Measurements from ENCODE around the gene WNT5A. TPM values are rescaled to one million over a fixed set of nuclear protein-coding genes. Genes with fewer than 3 reads are reported as not detected.

The WNT5A gene
- total and polyA plus RNA-seq, 9 of the 15 experiments (the other 6 are each of a cell fraction or from before 2014, with no cell fraction given) = 0.11 TPM; not detected in 8

GRCh38 chr3:55512571-55513343 is 25.7 kb upstream of the WNT5A start:
- Histone ChIP-seq H4K20me1 (replicated peaks; ENCODE audit: control insufficient read depth, insufficient read depth, low read length) (no peaks in the 10 kb centered on the region), H3K4me3 (no peak overlapping the region), H3K27me3 (ENCODE audit: control insufficient read depth in 2 of 2, insufficient read depth in 2 of 2, low read length in 2 of 2) (no peaks in the 10 kb centered on the region; a peak in 1 of 5 replicates), H2AFZ (ENCODE audit: low read depth, low read length) (no peak overlapping the region), H3K27ac (ENCODE audit: extremely low read depth, low read depth, low read length) (no peak overlapping the region), H3K9me1 (ENCODE audit: control insufficient read depth, insufficient read depth, low read length) (no peaks in the 10 kb centered on the region), H3K9ac (ENCODE audit: insufficient read depth in 1 of 2, low read depth in 2 of 2, low read length in 2 of 2) (no peak overlapping the region), H3K4me1 (replicated peaks in 1 of 2; ENCODE audit: control insufficient read depth in 2 of 2, insufficient read depth in 2 of 2, low read length in 2 of 2) (no peaks in the 10 kb centered on the region), H3K4me2 (ENCODE audit: insufficient read depth, low read length) (no peak overlapping the region), H3K9me3 (replicated peaks; ENCODE audit: control insufficient read depth, insufficient read depth, low read depth, low read length) (no peaks in the 10 kb centered on the region), H3K36me3 (ENCODE audit: control insufficient read depth, insufficient read depth, low read length) (no peaks in the 10 kb centered on the region), H3K79me2 (ENCODE audit: control insufficient read depth, insufficient read depth, low read length) (no peaks in the 10 kb centered on the region)
- CTCF ChIA-PET (ENCODE audit: low intra/inter-chr PET ratio) = no interaction called here
- no TSS peak for BruUV-seq (replicated peaks)
- in situ Hi-C loops (cut with MboI) = no loop called here
- POLR2A ChIA-PET = no interaction called here
- no peak for FAIRE-seq
- intact Hi-C loops (cut with micrococcal nuclease) = no loop called here
- DNase-seq (ENCODE audit: extremely low read depth in 1 of 4, low spot score in 3 of 4) = no peak
- ATAC-seq = no peak
- 0% methylated on average over 10 of the region's 11 CpGs for WGBS (ENCODE audit: insufficient coverage, low coverage, missing lambda C conversion rate)
- TF ChIP-seq, protein P1, sequence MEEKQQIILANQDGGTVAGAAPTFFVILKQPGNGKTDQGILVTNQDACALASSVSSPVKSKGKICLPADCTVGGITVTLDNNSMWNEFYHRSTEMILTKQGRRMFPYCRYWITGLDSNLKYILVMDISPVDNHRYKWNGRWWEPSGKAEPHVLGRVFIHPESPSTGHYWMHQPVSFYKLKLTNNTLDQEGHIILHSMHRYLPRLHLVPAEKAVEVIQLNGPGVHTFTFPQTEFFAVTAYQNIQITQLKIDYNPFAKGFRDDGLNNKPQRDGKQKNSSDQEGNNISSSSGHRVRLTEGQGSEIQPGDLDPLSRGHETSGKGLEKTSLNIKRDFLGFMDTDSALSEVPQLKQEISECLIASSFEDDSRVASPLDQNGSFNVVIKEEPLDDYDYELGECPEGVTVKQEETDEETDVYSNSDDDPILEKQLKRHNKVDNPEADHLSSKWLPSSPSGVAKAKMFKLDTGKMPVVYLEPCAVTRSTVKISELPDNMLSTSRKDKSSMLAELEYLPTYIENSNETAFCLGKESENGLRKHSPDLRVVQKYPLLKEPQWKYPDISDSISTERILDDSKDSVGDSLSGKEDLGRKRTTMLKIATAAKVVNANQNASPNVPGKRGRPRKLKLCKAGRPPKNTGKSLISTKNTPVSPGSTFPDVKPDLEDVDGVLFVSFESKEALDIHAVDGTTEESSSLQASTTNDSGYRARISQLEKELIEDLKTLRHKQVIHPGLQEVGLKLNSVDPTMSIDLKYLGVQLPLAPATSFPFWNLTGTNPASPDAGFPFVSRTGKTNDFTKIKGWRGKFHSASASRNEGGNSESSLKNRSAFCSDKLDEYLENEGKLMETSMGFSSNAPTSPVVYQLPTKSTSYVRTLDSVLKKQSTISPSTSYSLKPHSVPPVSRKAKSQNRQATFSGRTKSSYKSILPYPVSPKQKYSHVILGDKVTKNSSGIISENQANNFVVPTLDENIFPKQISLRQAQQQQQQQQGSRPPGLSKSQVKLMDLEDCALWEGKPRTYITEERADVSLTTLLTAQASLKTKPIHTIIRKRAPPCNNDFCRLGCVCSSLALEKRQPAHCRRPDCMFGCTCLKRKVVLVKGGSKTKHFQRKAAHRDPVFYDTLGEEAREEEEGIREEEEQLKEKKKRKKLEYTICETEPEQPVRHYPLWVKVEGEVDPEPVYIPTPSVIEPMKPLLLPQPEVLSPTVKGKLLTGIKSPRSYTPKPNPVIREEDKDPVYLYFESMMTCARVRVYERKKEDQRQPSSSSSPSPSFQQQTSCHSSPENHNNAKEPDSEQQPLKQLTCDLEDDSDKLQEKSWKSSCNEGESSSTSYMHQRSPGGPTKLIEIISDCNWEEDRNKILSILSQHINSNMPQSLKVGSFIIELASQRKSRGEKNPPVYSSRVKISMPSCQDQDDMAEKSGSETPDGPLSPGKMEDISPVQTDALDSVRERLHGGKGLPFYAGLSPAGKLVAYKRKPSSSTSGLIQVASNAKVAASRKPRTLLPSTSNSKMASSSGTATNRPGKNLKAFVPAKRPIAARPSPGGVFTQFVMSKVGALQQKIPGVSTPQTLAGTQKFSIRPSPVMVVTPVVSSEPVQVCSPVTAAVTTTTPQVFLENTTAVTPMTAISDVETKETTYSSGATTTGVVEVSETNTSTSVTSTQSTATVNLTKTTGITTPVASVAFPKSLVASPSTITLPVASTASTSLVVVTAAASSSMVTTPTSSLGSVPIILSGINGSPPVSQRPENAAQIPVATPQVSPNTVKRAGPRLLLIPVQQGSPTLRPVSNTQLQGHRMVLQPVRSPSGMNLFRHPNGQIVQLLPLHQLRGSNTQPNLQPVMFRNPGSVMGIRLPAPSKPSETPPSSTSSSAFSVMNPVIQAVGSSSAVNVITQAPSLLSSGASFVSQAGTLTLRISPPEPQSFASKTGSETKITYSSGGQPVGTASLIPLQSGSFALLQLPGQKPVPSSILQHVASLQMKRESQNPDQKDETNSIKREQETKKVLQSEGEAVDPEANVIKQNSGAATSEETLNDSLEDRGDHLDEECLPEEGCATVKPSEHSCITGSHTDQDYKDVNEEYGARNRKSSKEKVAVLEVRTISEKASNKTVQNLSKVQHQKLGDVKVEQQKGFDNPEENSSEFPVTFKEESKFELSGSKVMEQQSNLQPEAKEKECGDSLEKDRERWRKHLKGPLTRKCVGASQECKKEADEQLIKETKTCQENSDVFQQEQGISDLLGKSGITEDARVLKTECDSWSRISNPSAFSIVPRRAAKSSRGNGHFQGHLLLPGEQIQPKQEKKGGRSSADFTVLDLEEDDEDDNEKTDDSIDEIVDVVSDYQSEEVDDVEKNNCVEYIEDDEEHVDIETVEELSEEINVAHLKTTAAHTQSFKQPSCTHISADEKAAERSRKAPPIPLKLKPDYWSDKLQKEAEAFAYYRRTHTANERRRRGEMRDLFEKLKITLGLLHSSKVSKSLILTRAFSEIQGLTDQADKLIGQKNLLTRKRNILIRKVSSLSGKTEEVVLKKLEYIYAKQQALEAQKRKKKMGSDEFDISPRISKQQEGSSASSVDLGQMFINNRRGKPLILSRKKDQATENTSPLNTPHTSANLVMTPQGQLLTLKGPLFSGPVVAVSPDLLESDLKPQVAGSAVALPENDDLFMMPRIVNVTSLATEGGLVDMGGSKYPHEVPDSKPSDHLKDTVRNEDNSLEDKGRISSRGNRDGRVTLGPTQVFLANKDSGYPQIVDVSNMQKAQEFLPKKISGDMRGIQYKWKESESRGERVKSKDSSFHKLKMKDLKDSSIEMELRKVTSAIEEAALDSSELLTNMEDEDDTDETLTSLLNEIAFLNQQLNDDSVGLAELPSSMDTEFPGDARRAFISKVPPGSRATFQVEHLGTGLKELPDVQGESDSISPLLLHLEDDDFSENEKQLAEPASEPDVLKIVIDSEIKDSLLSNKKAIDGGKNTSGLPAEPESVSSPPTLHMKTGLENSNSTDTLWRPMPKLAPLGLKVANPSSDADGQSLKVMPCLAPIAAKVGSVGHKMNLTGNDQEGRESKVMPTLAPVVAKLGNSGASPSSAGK (IDR thresholded peaks at IDR 0.05) = no peak
- no peak for TF ChIP-seq MAFF (IDR thresholded peaks at IDR 0.05; ENCODE audit: low read length)
- TF ChIP-seq POLR3G (IDR thresholded peaks at IDR 0.05; ENCODE audit: extremely low read depth, insufficient read length, insufficient replicate concordance) = no peak

Measured in K562 (cell line).